CD4-positive, alpha-beta T cell (primary cell): ENCODE data around the gene ADARB2. TPM values are rescaled to one million over a fixed set of nuclear protein-coding genes. Genes with fewer than 3 reads are reported as not detected.

Experiments used
- ATAC-seq: fragments of 200-7000 bp; cut with Tn5 transposase; one replicate; pipeline ENCODE4 v1.10.0; 2022; ENCODE audit warnings: mild to moderate bottlenecking; ENCODE audit not compliant: poor library complexity
- CTCF ChIA-PET: fragments of 350-600 bp; sonication (Branson Sonifier 250); formaldehyde crosslinking; loops from one replicate; lab custom pipeline; 2021; ENCODE audit warnings: antibody characterized with exemption, inconsistent platforms; lab: Charles Lee
- POLR2A ChIA-PET: fragments of 350-600 bp; sonication (Branson Sonifier 250); formaldehyde crosslinking; loops from one replicate; lab custom pipeline; 2021; ENCODE audit warnings: antibody characterized with exemption, inconsistent platforms; lab: Charles Lee
- DNase-seq, 14 experiments: peaks; one replicate each; pipeline ENCODE4 v3.0.0-alpha.2; 2013 to 2020; ENCODE audit warnings: mixed read lengths in 2 of 14
- H3K27ac ChIP-seq, 2 donors: one replicate each; pipeline versions ENCODE4 v1.5.1 to v1.7.0; 2013; ENCODE audit warnings: low read length in 2 of 2, low read depth in 1 of 2, mild to moderate bottlenecking in 1 of 2
- H3K27me3 ChIP-seq, 2 experiments: 1 replicate in 1 of 2; 2 replicates in 1 of 2; pipeline versions ENCODE4 v1.6.1 to v1.7.0; 2013; ENCODE audit warnings: low read length in 2 of 2, control low read depth in 1 of 2, mild to moderate bottlenecking in 1 of 2, moderate library complexity in 1 of 2; ENCODE audit not compliant: insufficient read depth in 2 of 2, control insufficient read depth in 1 of 2
- H3K36me3 ChIP-seq: one replicate; pipeline ENCODE4 v1.6.1; 2013; ENCODE audit warnings: low read length, control low read depth; ENCODE audit not compliant: insufficient read depth
- H3K4me1 ChIP-seq: one replicate; pipeline ENCODE4 v1.6.1; 2013; ENCODE audit warnings: low read length, control low read depth; ENCODE audit not compliant: insufficient read depth
- H3K4me3 ChIP-seq: one replicate; pipeline ENCODE4 v1.5.1; 2013; ENCODE audit warnings: mild to moderate bottlenecking, low read length, moderate library complexity
- H3K9me3 ChIP-seq, 2 experiments: 1 replicate in 1 of 2; 2 replicates in 1 of 2; pipeline versions ENCODE4 v1.6.1 to v1.7.0; 2013; ENCODE audit warnings: low read length in 2 of 2, mild to moderate bottlenecking in 2 of 2, control low read depth in 1 of 2, moderate library complexity in 1 of 2; ENCODE audit not compliant: control insufficient read depth in 1 of 2, insufficient read depth in 1 of 2
- H3K27ac Mint-ChIP-seq: one replicate; pipeline ENCODE4 v1.8.0; 2020; ENCODE audit warnings: mixed read lengths
- H3K27me3 Mint-ChIP-seq: one replicate; pipeline ENCODE4 v1.8.0; 2021; ENCODE audit warnings: mixed read lengths
- H3K36me3 Mint-ChIP-seq: one replicate; pipeline ENCODE4 v1.8.0; 2021; ENCODE audit warnings: low read depth, mixed read lengths
- H3K4me1 Mint-ChIP-seq: one replicate; pipeline ENCODE4 v1.8.0; 2021; ENCODE audit warnings: low read depth, mixed read lengths
- H3K4me3 Mint-ChIP-seq: one replicate; pipeline ENCODE4 v1.8.0; 2020; ENCODE audit warnings: mild to moderate bottlenecking, mixed read lengths
- H3K9me3 Mint-ChIP-seq: one replicate; pipeline ENCODE4 v1.8.0; 2020; ENCODE audit warnings: mixed read lengths
- CTCF ChIP-seq: fragments of 200-600 bp; IDR thresholded peaks from one replicate; pipeline ENCODE4 v1.8.0; 2022; ENCODE audit warnings: antibody characterized with exemption, mild to moderate bottlenecking
- intact Hi-C, 2 experiments: fragments of 100-400 bp; cut with DNase I in 1 of 2; cut with micrococcal nuclease in 1 of 2; formaldehyde crosslinking; loops; one replicate each; pipeline versions ENCODE4 v1.15.1 to v1.9.0; 2023 to 2025; cut with DNase I, micrococcal nuclease
- total RNA-seq, 174 experiments: library from RNA in 2 of 174; stranded (reverse) in 2 of 174; gene quantifications; one replicate each; pipeline ENCODE4 v1.2.3 and lab custom pipeline; 2021 to 2026

The ADARB2 gene
- total RNA-seq, 2 experiments from 2014 or later, result 0.14 TPM; not detected in 1

- peaks cover 0 to 5% of the 10 kb centered on the region in 2 experiments for H3K9me3 ChIP-seq
- H3K4me1 Mint-ChIP-seq, result no peaks in the 10 kb centered on the region
- no peak for TF ChIP-seq CTCF
- intact Hi-C loops, result no loop called here
- no peaks in the 10 kb centered on the region for H3K4me1 ChIP-seq
- peaks cover 11% of the 10 kb centered on the region for H3K27me3 Mint-ChIP-seq
- no peaks in the 10 kb centered on the region for H3K27me3 ChIP-seq
- CTCF ChIA-PET, result no interaction called here
- no peaks in the 10 kb centered on the region for H3K36me3 ChIP-seq
- no peak overlapping the region for H3K4me3 ChIP-seq
- no peaks in the 10 kb centered on the region for H3K36me3 Mint-ChIP-seq
- H3K27ac ChIP-seq, result no peak overlapping the region
- no peak overlapping the region for H3K4me3 Mint-ChIP-seq
- no peak overlapping the region for H3K27ac Mint-ChIP-seq
- no peak for DNase-seq
- no peak for ATAC-seq
- H3K9me3 Mint-ChIP-seq, result no peaks in the 10 kb centered on the region
- POLR2A ChIA-PET, result no interaction called here
Measured at GRCh38 chr10:1395481-1396296, 341.6 kb downstream of the ADARB2 start.

- Mint-ChIP-seq H3K4me3 (no peak overlapping the region), H3K4me1 (no peaks in the 10 kb centered on the region), H3K9me3 (no peaks in the 10 kb centered on the region), H3K27ac (no peak overlapping the region), H3K36me3 (no peaks in the 10 kb centered on the region), H3K27me3 (peaks cover 11% of the 10 kb centered on the region)
- peaks cover 0 to 5% of the 10 kb centered on the region in 2 experiments for H3K9me3 ChIP-seq
- no peaks in the 10 kb centered on the region for H3K4me1 ChIP-seq
- CTCF ChIA-PET, result no interaction called here
- intact Hi-C loops, result no loop called here
- no peaks in the 10 kb centered on the region for H3K36me3 ChIP-seq
- DNase-seq (no peak), ATAC-seq (no peak)
- no peak overlapping the region for H3K27ac ChIP-seq
- H3K27me3 ChIP-seq, result no peaks in the 10 kb centered on the region
- H3K4me3 ChIP-seq, result no peak overlapping the region
- POLR2A ChIA-PET, result no interaction called here
- no peak for TF ChIP-seq CTCF
Measured at GRCh38 chr10:1395025-1395480, 342.3 kb downstream of the ADARB2 start.

DNA sequence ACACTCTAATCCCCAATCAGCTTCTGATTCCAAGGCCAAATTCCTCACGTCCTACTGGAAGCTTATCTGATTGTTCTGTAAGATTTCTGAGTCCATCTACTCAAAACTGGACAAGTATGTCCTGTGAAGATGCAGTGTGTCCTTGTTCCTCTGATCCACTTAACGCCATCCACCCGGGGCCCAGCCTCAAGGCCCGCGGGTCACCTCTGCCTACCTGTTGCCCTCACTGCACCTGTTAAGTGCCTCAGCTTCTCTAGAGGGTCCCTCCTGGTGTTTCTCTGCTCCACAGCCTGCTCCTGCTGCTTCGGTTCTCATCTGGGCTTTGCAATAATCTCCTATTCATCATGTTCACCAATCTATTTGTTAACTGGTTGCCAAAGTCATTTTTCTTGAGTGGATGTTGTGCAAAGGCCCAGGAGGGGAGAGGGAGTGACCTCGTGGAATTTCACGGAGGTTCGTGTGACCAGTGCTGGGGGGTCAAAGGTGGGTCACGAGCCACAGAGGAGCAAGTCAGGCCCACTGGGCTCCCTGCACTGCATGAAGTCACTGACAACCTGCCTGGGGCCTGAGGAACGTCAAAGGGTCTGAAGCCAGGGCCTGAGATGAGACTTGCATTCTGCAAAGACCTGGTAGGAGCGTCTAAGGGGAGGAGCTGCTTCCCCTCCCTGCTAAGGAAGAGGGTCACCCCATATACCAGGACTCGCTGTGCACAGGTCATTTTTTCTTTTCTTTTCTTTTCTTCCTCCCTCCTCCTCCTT is 343.0 kb downstream of the ADARB2 start:
- Mint-ChIP-seq H3K4me3 (no peak overlapping the region), H3K36me3 (no peaks in the 10 kb centered on the region), H3K9me3 (no peaks in the 10 kb centered on the region), H3K27me3 (peaks cover 6% of the 10 kb centered on the region), H3K27ac (no peak overlapping the region), H3K4me1 (no peaks in the 10 kb centered on the region)
- Histone ChIP-seq H3K27me3 (no peaks in the 10 kb centered on the region), H3K4me1 (no peaks in the 10 kb centered on the region), H3K9me3 (peaks cover 0 to 5% of the 10 kb centered on the region in 2 experiments), H3K4me3 (no peak overlapping the region), H3K27ac (no peak overlapping the region), H3K36me3 (no peaks in the 10 kb centered on the region)
- no peak for TF ChIP-seq CTCF
- ChIA-PET POLR2A (no interaction called here), CTCF (no interaction called here)
- DNase-seq, result no peak
- ATAC-seq, result no peak
- intact Hi-C loops, result no loop called here
